ENCODE data around the gene PAX5.
"Not testable (repeated sequence)": the region's sequence is repeated elsewhere in the genome, so short reads cannot be mapped to it uniquely, and the experiment has no call there.

The PAX5 gene

DNA sequence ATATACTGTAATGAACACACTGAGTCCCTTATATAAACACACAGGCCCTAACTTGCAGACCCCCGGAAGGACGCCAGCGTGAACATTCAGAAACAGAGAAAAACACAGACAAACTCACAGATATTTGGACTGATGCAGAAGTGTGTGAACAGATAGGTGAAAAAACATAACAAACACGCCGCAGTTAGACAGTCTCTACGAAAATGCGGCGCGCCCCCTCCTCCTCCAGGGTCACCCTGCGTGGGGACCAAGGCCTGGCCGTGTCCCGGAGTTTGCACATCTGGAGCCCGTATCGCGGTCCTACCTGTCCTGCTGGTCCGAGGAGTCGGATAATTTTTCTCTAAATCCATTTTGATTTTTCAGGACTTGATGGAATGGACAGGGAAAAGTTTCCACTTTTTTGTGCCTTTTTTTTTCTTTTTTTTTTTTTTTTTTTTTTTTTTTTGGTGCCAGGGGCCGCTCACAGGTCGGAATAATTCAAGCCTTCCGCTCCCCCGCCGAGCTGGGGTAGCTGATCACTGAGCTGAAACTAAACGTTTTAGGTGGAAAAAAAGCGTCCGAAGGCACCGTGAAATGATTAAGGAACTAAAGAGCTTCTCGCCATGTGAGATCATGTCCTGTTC is at the start of gene PAX5:
PAX5 (minus strand) TSS at position 587 of the 623 bp plus-strand sequence; CDS start at position 350, 237 bp downstream.
- no peak for DNase-seq (ENCODE audit: low read depth in 2 of 2)

DNA sequence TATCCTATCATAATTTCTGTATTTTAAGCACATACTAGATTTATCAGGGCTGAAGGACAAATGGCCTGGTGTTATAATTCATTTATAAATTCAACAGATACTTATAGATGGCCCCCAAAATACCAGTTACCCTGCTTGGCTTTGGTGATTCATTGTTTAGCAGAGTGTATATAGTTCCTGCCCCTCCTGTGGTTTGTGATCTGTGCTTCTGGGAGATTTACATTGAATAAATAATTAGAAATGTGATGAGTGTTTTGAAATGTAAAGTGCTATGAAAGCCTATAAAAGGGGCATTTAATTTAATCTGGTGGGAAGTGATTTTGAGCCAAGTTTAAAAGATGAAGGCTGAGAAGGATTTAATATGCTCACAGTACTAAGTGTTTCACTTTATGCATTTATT is 49.6 kb upstream of the PAX5 start:
- DNase-seq (ENCODE audit: low read depth in 2 of 2) = no peak

DNA sequence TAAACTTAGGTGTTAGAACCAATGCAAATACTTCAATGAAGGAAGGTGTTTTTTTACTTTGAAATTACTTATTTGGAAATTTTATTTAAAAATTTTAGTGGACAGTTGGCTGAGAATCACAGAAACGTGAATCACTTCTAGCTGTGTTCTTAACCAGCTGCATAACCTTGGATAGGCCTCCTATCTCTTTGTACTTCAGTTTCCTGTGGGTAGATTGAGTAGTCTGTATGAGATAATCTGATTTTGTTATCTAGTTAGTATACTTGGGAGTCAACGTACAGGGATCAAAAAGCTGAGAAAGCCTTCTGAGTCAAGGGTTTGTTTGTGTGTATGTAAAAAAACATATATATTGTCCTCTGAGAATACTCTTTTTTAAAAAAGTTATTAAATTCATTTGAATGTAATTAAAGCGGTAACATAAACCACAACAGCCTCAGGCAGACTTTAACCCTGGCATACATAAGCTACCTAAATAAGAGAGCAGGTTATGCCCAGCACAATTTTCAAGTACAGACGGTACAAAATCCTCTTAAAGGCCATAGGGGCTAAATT is 48.2 kb upstream of the PAX5 start:
- DNase-seq (ENCODE audit: low read depth in 2 of 2) = no peak

DNA sequence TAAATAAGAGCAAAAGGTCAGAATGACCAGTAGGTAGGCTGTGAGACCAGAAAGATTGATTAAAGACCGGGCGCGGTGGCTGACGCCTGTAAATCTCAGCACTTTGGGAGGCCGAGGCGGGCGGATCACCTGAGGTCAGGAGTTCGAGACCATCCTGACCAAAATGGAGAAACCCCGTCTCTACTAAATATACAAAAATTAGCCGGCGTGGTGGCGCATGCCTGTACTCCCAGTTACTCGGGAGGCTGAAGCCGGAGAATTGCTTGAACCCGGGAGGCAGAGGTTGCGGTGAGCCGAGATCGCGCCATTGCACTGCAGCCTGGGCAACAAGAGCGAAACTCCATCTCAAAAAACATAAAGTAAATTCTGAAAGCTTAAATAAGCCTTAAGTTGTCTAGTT is 47.4 kb upstream of the PAX5 start:
- not testable (repeated sequence) for DNase-seq (ENCODE audit: low read depth in 2 of 2)

DNA sequence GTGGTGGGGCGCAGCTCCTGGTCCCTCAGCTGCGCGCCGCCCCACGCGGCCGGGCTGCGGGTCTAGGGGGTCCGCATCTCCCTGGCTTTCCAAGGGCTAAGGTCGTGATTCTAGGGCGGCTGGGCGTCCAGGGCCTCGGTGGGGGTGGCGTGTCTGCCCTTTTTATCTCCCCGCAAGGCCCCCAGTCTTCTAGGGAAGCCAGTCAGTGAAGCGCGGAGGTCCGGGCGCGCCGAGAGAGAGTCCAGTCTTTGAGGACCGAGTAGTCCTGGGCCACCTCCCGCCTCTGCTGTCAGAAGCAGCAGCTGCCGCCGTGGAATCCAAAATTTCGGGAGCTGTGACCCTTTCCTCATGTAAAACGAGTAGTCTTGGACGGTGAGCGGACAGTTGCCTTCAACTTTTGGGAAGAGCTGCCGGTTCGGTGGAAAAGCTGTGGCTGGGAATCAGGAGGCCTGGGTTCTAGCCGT is 46.1 kb upstream of the PAX5 start:
- not testable (repeated sequence) for DNase-seq (ENCODE audit: low read depth in 2 of 2)

DNA sequence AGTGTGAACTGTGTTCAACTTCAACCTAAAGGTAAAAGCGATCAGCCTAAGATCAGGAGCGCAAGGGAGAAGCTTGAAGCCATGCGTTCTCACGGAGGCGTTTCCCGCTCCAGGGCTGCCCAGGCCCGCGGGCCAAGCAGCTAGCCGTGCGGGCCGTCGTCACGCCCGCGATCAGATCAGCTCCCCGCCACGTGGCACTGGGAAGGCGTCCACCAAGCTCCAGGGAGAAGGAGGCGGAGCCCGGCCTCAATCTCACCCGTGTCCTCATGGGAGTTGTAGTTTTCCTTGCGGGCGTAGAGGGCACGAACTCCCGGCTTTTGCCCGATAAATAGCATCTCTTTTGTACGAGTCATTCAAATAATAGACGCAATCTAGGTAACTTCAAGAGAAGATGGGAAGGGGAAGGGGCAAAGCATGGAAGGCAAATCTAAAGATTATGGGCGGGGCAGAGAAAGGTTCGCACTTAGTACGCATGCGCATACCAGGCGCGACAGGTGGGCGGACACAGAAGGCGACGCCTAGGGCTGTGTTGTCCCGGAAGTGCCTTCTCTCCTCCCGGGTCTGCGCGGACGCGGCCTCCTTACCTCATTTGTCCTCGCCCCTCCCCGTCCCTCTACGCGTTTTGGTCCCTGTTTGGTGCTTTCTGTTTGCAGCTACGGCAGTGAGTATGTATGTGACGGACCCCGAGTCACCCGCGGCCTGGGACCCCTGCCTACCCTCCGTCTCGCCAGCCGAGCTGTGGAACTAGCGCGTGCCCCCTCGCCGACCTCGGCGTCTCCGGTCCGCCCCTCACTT is 45.5 kb upstream of the PAX5 start:
- peak; percentile 81 to 82 for DNase-seq (ENCODE audit: low read depth in 2 of 2)

DNA sequence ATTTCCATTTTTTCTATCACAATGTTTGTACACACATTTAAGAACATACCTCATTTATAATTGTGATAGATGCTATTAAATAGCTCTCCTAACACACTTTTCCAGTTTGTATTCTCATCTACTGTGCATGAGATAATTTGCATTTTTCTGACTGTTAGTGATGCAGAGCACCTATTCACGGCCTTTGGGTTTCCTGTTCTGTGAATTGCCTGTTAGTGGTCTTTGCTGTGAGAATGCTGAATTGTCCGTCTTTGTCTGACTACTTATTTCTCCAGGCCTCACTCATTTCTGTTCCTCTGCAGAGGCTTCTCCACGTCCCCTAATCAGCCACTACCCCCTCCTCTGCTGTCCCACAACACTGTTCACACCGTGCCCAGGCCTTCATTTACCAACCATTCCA is 40.7 kb upstream of the PAX5 start:
- DNase-seq (ENCODE audit: low read depth in 2 of 2) = not testable (repeated sequence)

DNA sequence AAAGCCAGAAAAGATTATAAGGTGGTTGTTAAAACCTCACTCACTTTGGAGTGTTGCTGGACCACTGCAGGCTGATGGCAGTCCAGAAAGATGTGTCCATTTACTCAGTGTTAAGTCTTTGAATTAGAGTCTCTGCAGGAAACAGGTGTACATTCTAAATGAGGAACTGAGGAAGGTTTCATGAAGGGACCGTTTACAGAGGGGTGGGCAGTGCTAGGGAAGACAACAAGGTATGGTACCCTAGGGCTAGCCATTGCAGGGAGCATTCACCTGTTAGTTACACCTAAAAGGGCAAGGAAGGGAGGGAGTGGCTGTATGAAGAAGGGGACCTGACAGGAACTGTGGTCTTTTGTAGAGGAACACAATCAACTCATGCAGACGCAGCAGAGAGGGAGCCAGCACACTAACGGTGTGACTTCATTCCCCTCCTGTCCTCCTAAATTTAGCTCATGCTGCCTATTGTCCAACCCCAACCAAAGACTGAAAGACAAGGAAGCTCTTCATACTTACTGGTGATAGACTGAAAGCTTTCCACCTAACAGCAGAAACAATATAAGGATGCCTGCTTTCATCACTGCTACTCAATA is 32.2 kb upstream of the PAX5 start:
- no peak for DNase-seq (ENCODE audit: low read depth in 2 of 2)

DNA sequence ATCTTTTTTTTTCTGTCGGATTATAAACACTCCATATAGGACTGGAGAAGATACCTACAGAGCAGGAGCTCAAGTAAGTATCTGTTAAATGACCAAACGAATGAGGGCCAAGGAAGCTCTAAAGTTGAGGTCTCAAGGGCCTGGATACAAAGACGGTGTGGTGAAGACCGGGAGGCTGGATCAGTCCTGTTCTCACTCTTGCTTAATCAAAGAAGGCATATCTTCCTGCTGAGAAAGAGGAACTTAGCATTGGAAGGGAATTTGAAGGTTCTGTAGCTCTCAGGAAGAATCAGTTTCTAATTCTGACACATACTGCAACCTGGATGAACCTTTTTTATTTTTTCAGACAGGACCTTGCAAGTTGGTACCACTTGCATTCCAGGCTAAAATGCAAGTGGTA is 28.3 kb upstream of the PAX5 start:
- DNase-seq (ENCODE audit: low read depth in 2 of 2) = no peak

DNA sequence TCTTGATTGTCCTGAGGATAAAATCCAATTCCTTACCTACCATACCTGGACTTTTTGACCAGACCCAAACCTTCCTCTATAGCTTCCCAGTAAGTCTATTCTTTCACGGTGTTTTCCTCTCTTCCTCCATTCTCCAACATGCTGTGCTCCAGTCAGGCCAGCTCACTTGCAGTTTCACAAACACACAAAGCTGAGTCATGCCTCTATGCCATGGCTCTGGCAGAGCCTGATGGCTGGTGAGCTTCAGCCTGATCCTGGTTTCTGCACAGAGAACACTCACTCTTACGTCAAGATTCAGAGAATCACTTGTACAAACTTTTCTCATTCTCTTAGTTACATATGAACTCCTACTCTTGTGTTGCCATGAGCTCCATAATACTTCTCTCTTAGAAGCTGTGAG is 27.7 kb upstream of the PAX5 start:
- DNase-seq (ENCODE audit: low read depth in 2 of 2) = no peak

DNA sequence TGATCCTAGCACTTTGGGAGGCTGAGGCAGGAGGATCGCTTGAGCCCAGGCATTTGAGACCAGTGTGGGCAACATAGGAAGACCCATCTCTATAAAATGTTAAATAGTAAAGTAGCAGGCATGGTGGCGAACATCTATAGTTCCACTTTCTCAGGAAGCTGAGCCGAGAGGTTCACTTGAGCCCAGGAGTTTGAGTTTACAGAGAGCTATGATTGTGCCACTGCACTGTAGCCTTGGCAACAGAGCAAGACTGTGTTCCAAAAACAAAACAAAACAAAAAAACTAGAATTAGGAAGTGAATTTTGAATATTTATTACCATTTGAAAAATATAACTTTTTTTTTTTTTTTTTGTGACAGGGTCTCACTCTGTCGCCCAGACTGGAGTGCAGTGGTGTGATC is 26.8 kb upstream of the PAX5 start:
- DNase-seq (ENCODE audit: low read depth in 2 of 2) = no peak

DNA sequence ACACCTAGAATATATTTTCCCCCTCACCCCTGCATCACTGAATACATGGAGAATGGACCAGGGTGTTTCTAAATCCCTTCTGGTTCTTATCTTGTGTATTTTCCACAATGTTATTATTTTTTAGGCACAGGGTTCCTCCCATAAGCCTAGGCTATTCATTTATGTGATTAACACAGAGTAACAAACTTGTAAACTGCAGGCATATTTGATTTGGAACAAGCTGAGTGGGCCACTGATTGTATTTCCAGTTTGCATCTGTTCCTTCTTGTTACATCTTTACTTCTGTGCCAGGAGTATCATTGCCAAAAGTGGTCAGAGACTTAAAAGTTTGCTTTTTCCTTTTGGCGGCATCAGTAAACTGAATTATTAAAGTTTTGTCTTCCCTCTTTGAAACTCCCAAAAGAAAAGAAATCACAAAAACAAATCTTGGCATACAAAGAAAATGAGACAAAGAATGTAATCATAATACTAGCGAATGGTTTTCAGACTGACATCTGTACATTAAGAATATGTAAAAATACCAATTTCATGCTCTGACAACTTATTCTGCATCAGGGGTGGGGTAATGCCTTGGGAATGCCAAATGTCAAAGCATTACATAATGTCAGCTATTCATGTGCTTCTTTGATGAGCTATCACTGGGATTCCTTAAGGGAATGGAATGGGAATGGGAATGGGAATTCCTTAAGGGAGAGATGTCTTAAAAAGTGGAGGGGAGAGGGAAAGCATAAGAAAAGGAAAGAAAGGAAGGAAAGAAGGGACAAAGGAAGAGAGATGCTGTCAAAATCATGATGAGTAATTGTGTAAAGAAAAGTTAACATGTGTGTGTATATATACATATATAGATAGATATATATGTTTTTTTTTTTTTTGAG is 22.2 kb upstream of the PAX5 start:
- DNase-seq (ENCODE audit: low read depth in 2 of 2) = no peak

DNA sequence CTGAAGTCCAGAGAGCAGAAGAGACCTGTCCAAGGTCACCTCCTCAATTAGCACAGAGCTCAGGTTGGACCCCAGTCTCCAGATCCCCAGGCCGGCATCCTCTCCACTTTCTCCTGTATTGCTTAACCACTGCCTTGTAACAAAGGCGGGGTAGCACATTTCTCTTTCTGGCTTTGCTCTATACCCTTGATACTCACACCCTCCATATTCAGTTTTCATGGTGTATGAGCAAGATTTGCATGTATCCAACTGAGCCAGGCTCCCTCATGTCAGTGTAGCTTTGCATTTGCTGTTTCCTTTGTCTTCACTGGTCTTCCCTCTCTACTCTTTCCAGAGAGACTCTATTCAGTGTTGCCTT is 20.3 kb upstream of the PAX5 start:
- not testable (repeated sequence) for DNase-seq (ENCODE audit: low read depth in 2 of 2)

DNA sequence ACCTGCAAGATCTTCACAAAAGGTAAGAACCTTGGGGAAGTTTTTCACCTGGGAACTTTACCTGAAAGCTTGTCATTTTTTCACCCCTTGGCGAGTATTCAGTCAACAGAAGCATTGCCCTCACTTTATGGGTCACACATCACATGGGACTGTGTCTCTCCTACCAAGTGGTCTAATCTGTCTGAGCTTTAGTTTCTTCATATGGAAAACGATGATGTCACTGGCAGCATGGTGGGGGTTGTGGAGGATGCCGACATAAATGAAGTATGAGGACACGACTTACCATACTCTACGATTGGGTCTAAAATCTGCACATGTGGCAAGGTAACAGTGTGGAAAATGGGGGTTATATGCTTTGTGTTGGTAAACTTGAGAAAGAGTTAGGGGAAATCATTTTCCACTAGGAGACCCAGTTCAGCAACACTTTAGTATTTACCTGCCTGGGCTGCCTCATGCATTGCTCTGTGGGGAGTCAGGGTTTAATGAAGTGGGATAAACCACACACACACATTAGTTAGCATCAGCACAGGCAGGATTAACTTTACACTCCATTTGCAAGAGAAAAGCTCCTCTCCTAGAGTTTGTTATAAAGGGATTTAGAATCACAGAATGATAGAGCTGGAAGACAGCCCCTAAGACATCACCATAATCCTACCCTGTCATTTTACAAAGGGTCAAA is 19.8 kb upstream of the PAX5 start:
- DNase-seq (ENCODE audit: low read depth in 2 of 2) = no peak

DNA sequence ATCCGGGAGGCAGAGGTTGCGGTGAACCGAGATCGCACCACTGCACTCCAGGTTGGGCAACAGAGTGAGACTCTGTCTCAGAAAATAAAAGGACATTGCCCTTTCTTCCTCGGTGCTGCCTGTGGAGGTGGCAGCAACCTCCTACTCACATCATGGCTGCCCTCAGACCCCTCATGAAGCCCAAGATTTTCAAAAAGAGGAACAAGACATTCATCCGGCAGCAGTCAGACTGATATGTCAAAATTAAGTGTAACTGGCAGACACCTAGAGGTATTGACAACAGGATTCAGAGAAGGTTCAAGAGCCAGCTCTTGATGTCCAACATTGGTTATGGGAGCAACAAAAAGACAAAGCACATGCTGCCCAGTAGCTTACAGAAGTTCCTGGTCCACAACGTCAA is 12.6 kb upstream of the PAX5 start:
- no peak for DNase-seq (ENCODE audit: low read depth in 2 of 2)

DNA sequence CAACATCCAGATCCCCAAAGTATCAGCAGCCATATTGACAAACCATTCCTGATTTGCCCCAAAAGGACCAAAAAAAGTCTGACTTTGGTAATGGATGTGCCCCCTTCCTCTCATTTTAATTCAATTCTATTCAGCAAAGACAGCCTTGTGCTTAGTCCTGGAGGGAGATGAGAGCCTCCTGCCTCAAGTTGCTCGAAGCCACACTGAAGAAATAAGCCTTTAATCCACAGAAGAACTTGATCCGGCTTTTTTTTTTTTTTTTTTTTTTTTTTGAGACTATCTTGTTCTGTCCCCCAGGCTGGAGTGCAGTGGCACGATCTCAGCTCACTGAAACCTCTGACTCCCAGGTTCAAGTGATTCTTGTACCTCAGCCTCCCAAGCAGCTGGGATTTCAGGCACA is 8.4 kb upstream of the PAX5 start:
- DNase-seq (ENCODE audit: low read depth in 2 of 2) = no peak

DNA sequence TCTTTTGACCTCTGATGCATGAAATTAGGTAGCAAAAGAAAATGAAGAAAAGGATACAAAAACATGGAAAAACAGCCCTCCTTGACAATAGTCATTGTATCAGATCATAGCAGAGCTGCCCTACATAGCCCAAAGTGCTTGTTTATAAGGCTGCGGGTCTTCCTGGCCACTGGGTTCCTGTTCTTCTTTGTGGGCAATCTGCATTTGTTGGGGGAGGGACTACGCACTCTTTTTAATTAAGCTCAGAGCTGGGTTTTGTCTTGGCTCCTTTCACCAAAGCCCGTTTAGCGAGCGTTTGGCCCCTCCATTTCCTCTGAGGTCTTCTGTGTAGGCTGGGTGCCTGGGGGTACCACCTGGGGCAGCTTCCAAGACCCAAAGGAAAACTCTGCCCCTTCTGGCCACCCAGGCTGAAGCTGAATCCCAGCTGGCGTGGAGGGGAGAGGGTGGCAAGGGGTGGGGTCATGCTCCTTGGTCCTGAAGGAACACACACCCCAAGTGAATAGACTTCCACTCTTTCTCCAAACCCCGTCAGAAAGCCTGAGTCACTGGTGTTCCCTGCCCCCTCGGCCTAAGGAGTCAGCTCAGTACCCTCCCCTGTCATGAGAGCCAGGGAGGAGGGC is 6.5 kb upstream of the PAX5 start:
- DNase-seq (ENCODE audit: low read depth in 2 of 2) = no peak

DNA sequence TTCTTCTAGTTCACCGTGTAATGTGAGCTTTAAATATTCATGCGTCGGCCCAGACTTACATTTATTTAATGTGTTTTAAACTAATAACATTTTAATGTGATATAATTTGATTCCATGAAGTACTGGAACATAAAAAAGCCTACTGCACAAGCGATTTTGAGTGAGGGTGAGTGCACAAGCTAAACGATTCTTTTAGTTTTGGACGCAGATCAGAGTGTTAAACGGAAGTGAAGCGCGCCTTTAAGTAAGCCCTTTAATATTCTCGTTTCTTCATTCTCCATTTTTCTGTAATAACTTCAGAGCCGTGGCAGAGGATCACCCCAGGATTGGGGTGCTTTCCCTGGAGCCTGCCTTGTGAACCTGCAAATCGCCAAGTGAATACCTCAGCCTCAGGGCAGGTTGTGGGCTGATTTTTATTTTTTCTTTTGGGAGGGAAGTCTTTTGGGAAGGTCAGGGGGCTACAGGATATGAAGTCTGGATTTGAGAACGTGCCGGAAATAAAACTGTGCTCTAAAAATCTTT is 4.9 kb upstream of the PAX5 start:
- no peak for DNase-seq (ENCODE audit: low read depth in 2 of 2)

DNA sequence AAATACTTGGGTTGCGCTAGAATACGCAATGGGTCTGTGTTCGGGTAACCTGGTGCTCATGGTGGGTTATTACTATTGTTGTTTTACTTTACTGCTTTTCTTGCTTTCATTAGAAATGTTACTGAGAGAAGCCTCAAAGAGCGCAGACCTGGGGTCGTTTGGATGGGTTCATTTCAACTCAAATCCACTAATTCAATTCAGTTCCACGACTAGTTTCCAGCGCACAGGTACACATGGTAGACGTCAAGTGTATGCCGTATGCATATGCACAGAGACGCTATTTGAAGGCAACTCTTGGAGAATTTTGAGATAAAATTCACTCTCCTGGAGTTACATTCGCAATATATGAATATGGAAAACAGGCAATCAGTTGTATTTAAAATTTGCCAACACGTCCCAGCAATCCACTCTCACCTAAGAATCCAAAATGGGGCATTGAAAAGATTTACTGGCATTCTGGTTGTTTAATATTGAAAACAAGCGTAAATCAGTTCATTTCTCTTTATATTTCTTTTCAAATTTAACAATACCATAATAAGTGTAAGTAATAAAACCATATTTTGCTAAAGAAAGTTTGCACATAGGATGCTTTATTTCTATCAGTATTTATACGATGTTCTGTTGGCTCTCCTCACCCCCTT is 4.4 kb upstream of the PAX5 start:
- no peak for DNase-seq (ENCODE audit: low read depth in 2 of 2)
